A673 (cell line): Measurements from ENCODE around the gene WDR75. TPM values are rescaled to one million over a fixed set of nuclear protein-coding genes. Genes with fewer than 3 reads are reported as not detected.

Source experiments
- BruUV-seq: library from RNA; stranded (reverse); fragments of 400-500 nt; replicated peaks from 2 replicates; lab custom pipeline; 2021; lab: Mats Ljungman, UMichigan
- CTCF ChIA-PET: fragments of 300-600 bp; sonication (Branson Sonifier 250); formaldehyde crosslinking; loops from one replicate; lab custom pipeline; 2022; ENCODE audit warnings: antibody characterized with exemption; lab: Charles Lee
- POLR2A ChIA-PET: fragments of 300-600 bp; sonication (Branson Sonifier 250); formaldehyde crosslinking; loops from one replicate; lab custom pipeline; 2022; ENCODE audit warnings: antibody characterized with exemption; ENCODE audit not compliant: low non-redundant PET; lab: Charles Lee
- DNase-seq: peaks from one replicate; pipeline ENCODE4 v3.0.0-alpha.2; 2015; ENCODE audit warnings: low spot score
- H3K27ac ChIP-seq: fragments of 200-600 bp; sonication (generic); 2 replicates; pipeline ENCODE4 v1.5.1; 2016; ENCODE audit warnings: mixed run types, low read depth, mild to moderate bottlenecking, mixed read lengths, antibody characterized with exemption, low read length; ENCODE audit not compliant: poor library complexity, severe bottlenecking
- H3K27me3 ChIP-seq: fragments of 200-600 bp; sonication (generic); replicated peaks from 2 replicates; pipeline ENCODE4 v1.6.1; 2017; ENCODE audit warnings: mixed run types, low read depth, mild to moderate bottlenecking, mixed read lengths, antibody characterized with exemption, low read length; ENCODE audit not compliant: insufficient read depth, poor library complexity
- H3K36me3 ChIP-seq: fragments of 200-600 bp; sonication (generic); 2 replicates; pipeline ENCODE4 v1.6.1; 2016; ENCODE audit warnings: mixed run types, mild to moderate bottlenecking, mixed read lengths, antibody characterized with exemption, low read length; ENCODE audit not compliant: insufficient read depth, poor library complexity, severe bottlenecking
- H3K4me1 ChIP-seq: fragments of 200-600 bp; sonication (generic); 2 replicates; pipeline ENCODE4 v1.6.1; 2017; ENCODE audit warnings: mixed run types, mild to moderate bottlenecking, mixed read lengths, antibody characterized with exemption, low read length; ENCODE audit not compliant: insufficient read depth, poor library complexity, severe bottlenecking
- H3K4me3 ChIP-seq: fragments of 200-600 bp; sonication (generic); 2 replicates; pipeline ENCODE4 v1.5.1; 2016; ENCODE audit warnings: low read depth, mixed run types, mild to moderate bottlenecking, mixed read lengths, low read length; ENCODE audit not compliant: poor library complexity, severe bottlenecking
- H3K9me3 ChIP-seq: fragments of 200-600 bp; sonication (generic); 2 replicates; pipeline ENCODE4 v1.6.1; 2016; ENCODE audit warnings: mixed run types, low read depth, mild to moderate bottlenecking, mixed read lengths, antibody characterized with exemption, low read length; ENCODE audit not compliant: poor library complexity, severe bottlenecking
- EZH2 ChIP-seq: fragments of 200-600 bp; sonication (generic); IDR thresholded peaks from 2 replicates; pipeline ENCODE4 v1.6.1; 2017; ENCODE audit warnings: borderline replicate concordance, low read depth, mild to moderate bottlenecking, mixed read lengths, antibody characterized with exemption, low read length; ENCODE audit not compliant: poor library complexity, severe bottlenecking
- intact Hi-C: fragments of 100-400 bp; cut with micrococcal nuclease; formaldehyde crosslinking; loops from one replicate; pipeline ENCODE4 v1.10.0; 2022; ENCODE audit not compliant: unreplicated experiment
- total RNA-seq: library from RNA; stranded (reverse); gene quantifications from 2 replicates; pipeline ENCODE4 v1.2.3, GENCODE V29; 2021
- TF ChIP-seq, protein P1 (sequence below): fragments of 300-800, 200-600 bp; sonication (generic); conservative IDR thresholded peaks from 2 replicates; pipeline ENCODE4 v1.5.1; 2017; ENCODE audit warnings: low read depth, mild to moderate bottlenecking, antibody characterized with exemption, low read length, moderate library complexity, mixed read lengths

The WDR75 gene
- total RNA-seq, 1 experiment from 2014 or later: 69.6 TPM

DNA sequence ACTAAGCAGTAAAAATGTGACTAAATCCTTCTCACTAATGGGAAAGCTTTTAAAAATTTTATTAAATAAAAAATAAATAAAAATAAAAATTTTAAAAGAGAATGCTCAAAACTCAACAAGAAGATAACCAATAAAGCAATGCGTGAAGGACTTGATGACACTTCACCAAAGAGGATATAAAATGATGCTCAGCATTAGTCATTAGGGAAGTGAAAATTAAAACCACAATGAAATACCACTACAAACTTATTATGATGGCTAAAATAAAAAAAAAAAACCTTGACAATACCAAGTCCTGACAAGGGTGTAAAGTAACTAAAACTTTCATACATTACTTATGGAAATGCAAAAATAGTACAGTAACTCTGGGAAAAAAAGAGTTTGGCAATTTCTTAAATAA, 3.3 kb upstream of the WDR75 start:
- Histone ChIP-seq H3K36me3 (no peaks in the 10 kb centered on the region), H3K4me3 (no peak overlapping the region), H3K4me1 (peaks cover 17% of the 10 kb centered on the region), H3K27me3 (no peaks in the 10 kb centered on the region), H3K27ac (no peak overlapping the region), H3K9me3 (no peaks in the 10 kb centered on the region)
- TF ChIP-seq EZH2: no peak
- TF ChIP-seq, protein P1, sequence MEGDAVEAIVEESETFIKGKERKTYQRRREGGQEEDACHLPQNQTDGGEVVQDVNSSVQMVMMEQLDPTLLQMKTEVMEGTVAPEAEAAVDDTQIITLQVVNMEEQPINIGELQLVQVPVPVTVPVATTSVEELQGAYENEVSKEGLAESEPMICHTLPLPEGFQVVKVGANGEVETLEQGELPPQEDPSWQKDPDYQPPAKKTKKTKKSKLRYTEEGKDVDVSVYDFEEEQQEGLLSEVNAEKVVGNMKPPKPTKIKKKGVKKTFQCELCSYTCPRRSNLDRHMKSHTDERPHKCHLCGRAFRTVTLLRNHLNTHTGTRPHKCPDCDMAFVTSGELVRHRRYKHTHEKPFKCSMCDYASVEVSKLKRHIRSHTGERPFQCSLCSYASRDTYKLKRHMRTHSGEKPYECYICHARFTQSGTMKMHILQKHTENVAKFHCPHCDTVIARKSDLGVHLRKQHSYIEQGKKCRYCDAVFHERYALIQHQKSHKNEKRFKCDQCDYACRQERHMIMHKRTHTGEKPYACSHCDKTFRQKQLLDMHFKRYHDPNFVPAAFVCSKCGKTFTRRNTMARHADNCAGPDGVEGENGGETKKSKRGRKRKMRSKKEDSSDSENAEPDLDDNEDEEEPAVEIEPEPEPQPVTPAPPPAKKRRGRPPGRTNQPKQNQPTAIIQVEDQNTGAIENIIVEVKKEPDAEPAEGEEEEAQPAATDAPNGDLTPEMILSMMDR: no peak
- ChIA-PET POLR2A (interaction anchor here (0.5 kb wide), 1 partner anchor 260 kb away, joined by 5 read pairs; no protein-coding TSS in a partner anchor), CTCF (no interaction called here)
- intact Hi-C loops: no loop called here
- DNase-seq: no peak
- no TSS peak for BruUV-seq

GRCh38 chr2:189439342-189439741, 1.9 kb upstream of the WDR75 start:
- H3K27ac ChIP-seq: no peak overlapping the region
- H3K27me3 ChIP-seq: no peaks in the 10 kb centered on the region
- DNase-seq: no peak
- H3K4me1 ChIP-seq: peaks cover 21% of the 10 kb centered on the region
- TF ChIP-seq EZH2: no peak
- TF ChIP-seq, protein P1: 0 out of 2 replicates have a peak, but pooled peaks have one; percentile 14
- no TSS peak for BruUV-seq
- ChIA-PET CTCF (no interaction called here), POLR2A (no interaction called here)
- no peaks in the 10 kb centered on the region for H3K36me3 ChIP-seq
- intact Hi-C loops: no loop called here
- H3K4me3 ChIP-seq: no peak overlapping the region
- H3K9me3 ChIP-seq: no peaks in the 10 kb centered on the region

DNA sequence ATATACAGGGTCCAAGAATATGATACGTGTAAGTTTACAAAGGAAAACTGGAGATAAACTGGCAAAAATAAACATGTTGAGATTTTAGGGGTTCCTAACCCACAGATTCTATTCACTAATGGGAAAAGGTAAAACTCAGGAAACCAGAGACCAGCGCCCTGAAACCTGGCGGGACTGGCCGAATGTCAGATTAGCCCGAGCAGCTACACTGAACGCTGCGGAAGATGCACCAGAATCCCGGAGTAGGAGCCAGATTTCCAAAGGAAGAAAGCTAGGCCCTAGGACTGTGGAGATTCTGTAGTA, 679 bp upstream of the WDR75 start:
- TF ChIP-seq, protein P1: no peak
- no peak for TF ChIP-seq EZH2
- Histone ChIP-seq H3K9me3 (no peaks in the 10 kb centered on the region), H3K27me3 (no peaks in the 10 kb centered on the region), H3K4me1 (peaks cover 21% of the 10 kb centered on the region), H3K36me3 (no peaks in the 10 kb centered on the region), H3K4me3 (peak overlapping the region; percentile 73), H3K27ac (peak overlapping the region; percentile 88)
- no peak for DNase-seq
- intact Hi-C loops: no loop called here
- TSS peak; percentile 97 for BruUV-seq
- POLR2A ChIA-PET: interaction anchor here (0.6 kb wide), 1 partner anchor 12 kb away, joined by 3 read pairs; no protein-coding TSS in a partner anchor
- CTCF ChIA-PET: no interaction called here
